Naive thymus-derived CD8-positive, alpha-beta T cell (primary cell): ENCODE measurements around the gene CPD. TPM values are rescaled to one million over a fixed set of nuclear protein-coding genes. Genes with fewer than 3 reads are reported as not detected.
A peak's percentile ranks its signal among the peaks of the same experiment; 100 is the strongest.
"Not testable (repeated sequence)": the region's sequence is repeated elsewhere in the genome, so short reads cannot be mapped to it uniquely, and the experiment has no call there.

ENCODE experiments used
- ATAC-seq, 2 donors: fragments of 150-1000 bp; cut with Tn5 transposase in 1 of 2; sonication (Bioruptor Pico), chemical (Tn5 transposase) in 1 of 2; 1 replicate in 1 of 2; 2 replicates in 1 of 2; pipeline ENCODE4 v1.10.0; 2021; ENCODE audit warnings: mild to moderate bottlenecking in 2 of 2, moderate library complexity in 2 of 2
- POLR2A ChIA-PET: fragments of 350-600 bp; sonication (Branson Sonifier 250); formaldehyde crosslinking; loops from one replicate; lab custom pipeline; 2021; ENCODE audit warnings: antibody characterized with exemption; lab: Charles Lee
- DNase-seq, 10 donors: peaks; one replicate each; pipeline versions ENCODE4 v3.0.0 to v3.0.0-alpha.2; 2020 to 2022
- H3K27ac Mint-ChIP-seq, 10 donors: one replicate each; pipeline ENCODE4 v1.8.0; 2020 to 2022; ENCODE audit warnings: mild to moderate bottlenecking in 10 of 10, mixed read lengths in 10 of 10, moderate library complexity in 4 of 10, inconsistent platforms in 1 of 10
- H3K27me3 Mint-ChIP-seq, 5 donors: one replicate each; pipeline ENCODE4 v1.8.0; 2021 to 2022; ENCODE audit warnings: mixed read lengths in 5 of 5
- H3K36me3 Mint-ChIP-seq, 3 donors: one replicate each; pipeline ENCODE4 v1.8.0; 2020 to 2022; ENCODE audit warnings: mixed read lengths in 3 of 3, mild to moderate bottlenecking in 2 of 3, inconsistent platforms in 1 of 3
- H3K4me1 Mint-ChIP-seq, 4 donors: one replicate each; pipeline ENCODE4 v1.8.0; 2021 to 2022; ENCODE audit warnings: mixed read lengths in 4 of 4
- H3K4me3 Mint-ChIP-seq, 10 donors: one replicate each; pipeline ENCODE4 v1.8.0; 2020 to 2022; ENCODE audit warnings: mild to moderate bottlenecking in 10 of 10, mixed read lengths in 10 of 10, moderate library complexity in 6 of 10, inconsistent platforms in 1 of 10
- H3K9me3 Mint-ChIP-seq, 9 donors: one replicate each; pipeline ENCODE4 v1.8.0; 2020 to 2022; ENCODE audit warnings: mixed read lengths in 9 of 9, mild to moderate bottlenecking in 3 of 9, inconsistent platforms in 1 of 9, moderate library complexity in 1 of 9
- polyA plus RNA-seq, 3 donors: library from polyadenylated mRNA; unstranded; fragments of 300-500 nt; fragmentation: Illumina TruSeq; gene quantifications; one replicate each; pipeline ENCODE4 v1.2.3, GENCODE V29; 2021
- total RNA-seq, 8 experiments: library from RNA in 2 of 8; stranded (reverse) in 2 of 8; gene quantifications; one replicate each; pipeline ENCODE4 v1.2.3 and lab custom pipeline; 2021 to 2026

The CPD gene
- total and polyA plus RNA-seq, 5 experiments from 2014 or later: 7.6 to 27.7 (median 11.2) TPM

- POLR2A ChIA-PET, H3K27ac Mint-ChIP-seq, DNase-seq, ATAC-seq, H3K27me3 Mint-ChIP-seq, H3K4me1 Mint-ChIP-seq, H3K4me3 Mint-ChIP-seq, H3K9me3 Mint-ChIP-seq: not testable (repeated sequence)
- peaks cover 0 to 29% (median 16%) of the 10 kb centered on the region in 3 donors for H3K36me3 Mint-ChIP-seq
These were observed 39.3 kb downstream of the CPD start for GRCh38 chr17:30418070-30418469.

- Mint-ChIP-seq H3K27ac (no peak overlapping the region), H3K27me3 (no peaks in the 10 kb centered on the region), H3K36me3 (peaks cover 0 to 59% (median 21%) of the 10 kb centered on the region in 3 donors), H3K4me3 (no peak overlapping the region), H3K4me1 (no peaks in the 10 kb centered on the region), H3K9me3 (no peaks in the 10 kb centered on the region)
- ATAC-seq (no peak), DNase-seq (no peak)
- POLR2A ChIA-PET: no interaction called here
These were observed 42.9 kb downstream of the CPD start for GRCh38 chr17:30421592-30421991.

GRCh38 chr17:30422171-30422570 is 43.4 kb downstream of the CPD start:
- H3K27me3 Mint-ChIP-seq: no peaks in the 10 kb centered on the region
- H3K27ac Mint-ChIP-seq: no peak overlapping the region
- no peak overlapping the region for H3K4me3 Mint-ChIP-seq
- POLR2A ChIA-PET: no interaction called here
- DNase-seq (no peak), ATAC-seq (no peak)
- no peaks in the 10 kb centered on the region for H3K9me3 Mint-ChIP-seq
- no peaks in the 10 kb centered on the region for H3K4me1 Mint-ChIP-seq
- H3K36me3 Mint-ChIP-seq: peaks cover 0 to 61% (median 21%) of the 10 kb centered on the region in 3 donors

- no peak for DNase-seq
- POLR2A ChIA-PET: no interaction called here
- Mint-ChIP-seq H3K4me1 (no peaks in the 10 kb centered on the region), H3K27me3 (no peaks in the 10 kb centered on the region), H3K27ac (no peak overlapping the region), H3K4me3 (no peak overlapping the region), H3K36me3 (peaks cover 0 to 78% (median 30%) of the 10 kb centered on the region in 3 donors), H3K9me3 (no peaks in the 10 kb centered on the region)
- ATAC-seq: no peak
These were observed 45.7 kb downstream of the CPD start for GRCh38 chr17:30424471-30424870.

- POLR2A ChIA-PET: no interaction called here
- ATAC-seq (no peak), DNase-seq (no peak)
- Mint-ChIP-seq H3K4me3 (no peak overlapping the region), H3K4me1 (no peaks in the 10 kb centered on the region), H3K9me3 (no peaks in the 10 kb centered on the region), H3K36me3 (peaks cover 0 to 82% (median 30%) of the 10 kb centered on the region in 3 donors), H3K27ac (no peak overlapping the region), H3K27me3 (no peaks in the 10 kb centered on the region)
These were observed 47.6 kb downstream of the CPD start for GRCh38 chr17:30426292-30426691.

- POLR2A ChIA-PET: no interaction called here
- no peak for DNase-seq
- no peak overlapping the region for H3K4me3 Mint-ChIP-seq
- H3K36me3 Mint-ChIP-seq: peaks cover 0 to 78% (median 24%) of the 10 kb centered on the region in 3 donors
- no peaks in the 10 kb centered on the region for H3K9me3 Mint-ChIP-seq
- H3K4me1 Mint-ChIP-seq: no peaks in the 10 kb centered on the region
- H3K27me3 Mint-ChIP-seq: no peaks in the 10 kb centered on the region
- H3K27ac Mint-ChIP-seq: peak overlapping the region in 1 of 10 donors; percentile 17
- no peak for ATAC-seq
These were observed 48.9 kb downstream of the CPD start for GRCh38 chr17:30427611-30428010.

- Mint-ChIP-seq H3K9me3 (no peaks in the 10 kb centered on the region), H3K4me1 (peaks cover 0 to 5% (median 0%) of the 10 kb centered on the region in 4 donors), H3K36me3 (peaks cover 9 to 76% (median 24%) of the 10 kb centered on the region in 3 donors)
These were observed 50.4 kb downstream of the CPD start for GRCh38 chr17:30429155-30429554.

GRCh38 chr17:30433514-30433913 is 54.8 kb downstream of the CPD start:
- POLR2A ChIA-PET: no interaction called here
- ATAC-seq: no peak

More at GRCh38 chr17:30429155-30429554, 50.4 kb downstream of the CPD start:
- POLR2A ChIA-PET: no interaction called here
- H3K27ac Mint-ChIP-seq: peak overlapping the region in 1 of 10 donors; percentile 20
- H3K4me3 Mint-ChIP-seq: no peak overlapping the region
- no peak for ATAC-seq
- no peak for DNase-seq
- no peaks in the 10 kb centered on the region for H3K27me3 Mint-ChIP-seq

GRCh38 chr17:30436729-30437128 is 58.0 kb downstream of the CPD start:
- peaks cover 14 to 40% (median 30%) of the 10 kb centered on the region in 3 donors for H3K36me3 Mint-ChIP-seq
- H3K27ac Mint-ChIP-seq: no peak overlapping the region
- peaks cover 0 to 6% (median 0%) of the 10 kb centered on the region in 4 donors for H3K4me1 Mint-ChIP-seq

More at GRCh38 chr17:30433514-30433913, 54.8 kb downstream of the CPD start:
- peaks cover 0 to 6% (median 0%) of the 10 kb centered on the region in 4 donors for H3K4me1 Mint-ChIP-seq
- no peak overlapping the region for H3K27ac Mint-ChIP-seq
- H3K27me3 Mint-ChIP-seq: no peaks in the 10 kb centered on the region
- no peak for DNase-seq
- peaks cover 14 to 64% (median 30%) of the 10 kb centered on the region in 3 donors for H3K36me3 Mint-ChIP-seq
- H3K4me3 Mint-ChIP-seq: no peak overlapping the region
- H3K9me3 Mint-ChIP-seq: no peaks in the 10 kb centered on the region

GRCh38 chr17:30443721-30444120 is 65.0 kb downstream of the CPD start:
- Mint-ChIP-seq H3K4me1 (peaks cover 0 to 8% (median under 1%) of the 10 kb centered on the region in 4 donors), H3K27ac (no peak overlapping the region), H3K4me3 (no peak overlapping the region), H3K9me3 (no peaks in the 10 kb centered on the region), H3K27me3 (no peaks in the 10 kb centered on the region), H3K36me3 (peaks cover 10 to 49% (median 20%) of the 10 kb centered on the region in 3 donors)
- ATAC-seq (no peak), DNase-seq (no peak)
- POLR2A ChIA-PET: no interaction called here

More at GRCh38 chr17:30436729-30437128, 58.0 kb downstream of the CPD start:
- Mint-ChIP-seq H3K27me3 (no peaks in the 10 kb centered on the region), H3K4me3 (no peak overlapping the region), H3K9me3 (no peaks in the 10 kb centered on the region)
- DNase-seq (no peak), ATAC-seq (no peak)
- POLR2A ChIA-PET: no interaction called here

GRCh38 chr17:30446640-30447039 is 67.9 kb downstream of the CPD start:
- POLR2A ChIA-PET, DNase-seq, H3K9me3 Mint-ChIP-seq, H3K4me3 Mint-ChIP-seq, H3K27me3 Mint-ChIP-seq, ATAC-seq, H3K4me1 Mint-ChIP-seq: not testable (repeated sequence)
- H3K36me3 Mint-ChIP-seq: peaks cover 10 to 72% (median 30%) of the 10 kb centered on the region in 3 donors
- peak overlapping the region in 1 of 10 donors; percentile 11 for H3K27ac Mint-ChIP-seq

- H3K36me3 Mint-ChIP-seq: peaks cover 10 to 72% (median 44%) of the 10 kb centered on the region in 3 donors
- H3K4me3 Mint-ChIP-seq: no peak overlapping the region
- ATAC-seq: no peak
- no peaks in the 10 kb centered on the region for H3K27me3 Mint-ChIP-seq
- POLR2A ChIA-PET: no interaction called here
- no peak for DNase-seq
- peaks cover 0 to 8% (median under 1%) of the 10 kb centered on the region in 4 donors for H3K4me1 Mint-ChIP-seq
- H3K9me3 Mint-ChIP-seq: peaks cover 0 to 2% (median 0%) of the 10 kb centered on the region in 9 donors
- no peak overlapping the region for H3K27ac Mint-ChIP-seq
These were observed 70.8 kb downstream of the CPD start for GRCh38 chr17:30449480-30449879.

- Mint-ChIP-seq H3K4me1 (peaks cover 0 to 8% (median under 1%) of the 10 kb centered on the region in 4 donors), H3K9me3 (peaks cover 0 to 4% (median 0%) of the 10 kb centered on the region in 9 donors), H3K36me3 (peaks cover 5 to 70% (median 42%) of the 10 kb centered on the region in 3 donors), H3K27ac (no peak overlapping the region), H3K27me3 (no peaks in the 10 kb centered on the region), H3K4me3 (no peak overlapping the region)
- POLR2A ChIA-PET: no interaction called here
- ATAC-seq (no peak), DNase-seq (no peak)
These were observed 71.6 kb downstream of the CPD start for GRCh38 chr17:30450125-30451027.
